HepG2 (cell line): ENCODE data around the gene PLD1. TPM values are rescaled to one million over a fixed set of nuclear protein-coding genes. Genes with fewer than 3 reads are reported as not detected.

Experiments
- AKAP8 ChIP-seq: sonication (generic); formaldehyde crosslinking; IDR thresholded peaks from 2 replicates; pipeline ENCODE4 v1.5.1; 2020; ENCODE audit warnings: mild to moderate bottlenecking, missing genetic modification reagents
- FLYWCH1 ChIP-seq: sonication (generic); formaldehyde crosslinking; IDR thresholded peaks from 2 replicates; pipeline ENCODE4 v1.8.1; 2023; ENCODE audit warnings: mild to moderate bottlenecking, missing genetic modification reagents
- HMG20B ChIP-seq: conservative IDR thresholded peaks from 2 replicates; pipeline ENCODE4 v1.6.1; 2016; ENCODE audit warnings: missing genetic modification reagents, missing compliant biosample characterization
- HNF4A ChIP-seq: sonication (generic); formaldehyde crosslinking; IDR thresholded peaks from 2 replicates; pipeline ENCODE4 v1.4.0; 2020; ENCODE audit warnings: missing genetic modification reagents
- HOXA5 ChIP-seq: sonication (generic); formaldehyde crosslinking; IDR thresholded peaks from 2 replicates; pipeline ENCODE4 v1.4.0; 2020; ENCODE audit warnings: missing genetic modification reagents
- JDP2 ChIP-seq: sonication (generic); formaldehyde crosslinking; IDR thresholded peaks from 2 replicates; pipeline ENCODE4 v1.8.1; 2022; ENCODE audit warnings: missing genetic modification reagents, borderline replicate concordance
- NCOA1 ChIP-seq: sonication (generic); formaldehyde crosslinking; IDR thresholded peaks from 2 replicates; pipeline ENCODE4 v1.9.0; 2021; ENCODE audit warnings: missing genetic modification reagents
- PPARG ChIP-seq: conservative IDR thresholded peaks from 2 replicates; pipeline ENCODE4 v1.6.1; 2016; ENCODE audit warnings: missing biosample characterization, missing genetic modification reagents
- STAT6 ChIP-seq: sonication (generic); formaldehyde crosslinking; IDR thresholded peaks from 2 replicates; pipeline ENCODE4 v1.4.0; 2020; ENCODE audit warnings: missing genetic modification reagents, mild to moderate bottlenecking, borderline replicate concordance
- TFDP2 ChIP-seq: sonication (generic); formaldehyde crosslinking; IDR thresholded peaks from 2 replicates; pipeline ENCODE4 v1.4.0; 2020; ENCODE audit warnings: missing genetic modification reagents
- WIZ ChIP-seq: sonication (generic); formaldehyde crosslinking; IDR thresholded peaks from 2 replicates; pipeline ENCODE4 v1.5.1; 2020; ENCODE audit warnings: mild to moderate bottlenecking, missing genetic modification reagents
- ZKSCAN1 ChIP-seq: fragments of 150-350 bp; IDR thresholded peaks from 2 replicates; pipeline ENCODE4 v1.6.1; 2014; ENCODE audit warnings: low read length
- ZNF253 ChIP-seq: sonication (generic); formaldehyde crosslinking; IDR thresholded peaks from 2 replicates; pipeline ENCODE4 v1.8.0; 2022; ENCODE audit warnings: mild to moderate bottlenecking, missing genetic modification reagents, borderline replicate concordance
- ZNF670 ChIP-seq: sonication (generic); formaldehyde crosslinking; IDR thresholded peaks from 2 replicates; pipeline ENCODE4 v1.8.0; 2022; ENCODE audit warnings: mild to moderate bottlenecking, missing genetic modification reagents, borderline replicate concordance
- ZNF720 ChIP-seq: sonication (generic); formaldehyde crosslinking; IDR thresholded peaks from 2 replicates; pipeline ENCODE4 v1.4.0; 2020; ENCODE audit warnings: missing genetic modification reagents
- polyA plus RNA-seq, 8 experiments: library from polyadenylated mRNA; depleted of rRNA in 3 of 8; stranded (reverse) in 7 of 8; unstranded in 1 of 8; fragments of >200 nt; fragmentation: Illumina TruSeq in 4 of 8; extraction: Trizol in 4 of 8; gene quantifications; 2 replicates each; pipeline versions ENCODE4 v1.2.1 to v1.2.3, GENCODE V29; 2011 to 2016; ENCODE audit warnings: low read depth in 4 of 8, missing spikeins in 1 of 8, mixed read lengths in 1 of 8; ENCODE audit not compliant: insufficient read depth in 1 of 8
- total RNA-seq, 5 experiments: library from RNA; depleted of rRNA; stranded (reverse); fragments of >200 nt; fragmentation: Illumina TruSeq; extraction: Trizol; gene quantifications; 2 replicates each; pipeline ENCODE4 v1.2.3, GENCODE V29; 2016; ENCODE audit warnings: low read depth in 1 of 5
- TF ChIP-seq, protein P1 (sequence below): sonication (generic); formaldehyde crosslinking; IDR thresholded peaks from 2 replicates; pipeline ENCODE4 v1.5.0; 2020; ENCODE audit warnings: missing genetic modification reagents
- TF ChIP-seq, protein P2 (sequence below): sonication (generic); formaldehyde crosslinking; IDR thresholded peaks from 2 replicates; pipeline ENCODE4 v1.4.0; 2020; ENCODE audit warnings: missing genetic modification reagents
- TF ChIP-seq, protein P3 (sequence below): IDR thresholded peaks from 2 replicates; pipeline ENCODE4 v1.4.0; 2020; ENCODE audit warnings: mild to moderate bottlenecking, missing genetic modification reagents
- TF ChIP-seq, protein P4 (sequence below): sonication (generic); formaldehyde crosslinking; IDR thresholded peaks from 2 replicates; pipeline ENCODE4 v1.4.0; 2020; ENCODE audit warnings: missing genetic modification reagents

The PLD1 gene
- total and polyA plus RNA-seq, 2 of the 13 experiments (the other 11 are each of a cell fraction or from before 2014, with no cell fraction given), result 27.1 to 59.4 TPM

DNA sequence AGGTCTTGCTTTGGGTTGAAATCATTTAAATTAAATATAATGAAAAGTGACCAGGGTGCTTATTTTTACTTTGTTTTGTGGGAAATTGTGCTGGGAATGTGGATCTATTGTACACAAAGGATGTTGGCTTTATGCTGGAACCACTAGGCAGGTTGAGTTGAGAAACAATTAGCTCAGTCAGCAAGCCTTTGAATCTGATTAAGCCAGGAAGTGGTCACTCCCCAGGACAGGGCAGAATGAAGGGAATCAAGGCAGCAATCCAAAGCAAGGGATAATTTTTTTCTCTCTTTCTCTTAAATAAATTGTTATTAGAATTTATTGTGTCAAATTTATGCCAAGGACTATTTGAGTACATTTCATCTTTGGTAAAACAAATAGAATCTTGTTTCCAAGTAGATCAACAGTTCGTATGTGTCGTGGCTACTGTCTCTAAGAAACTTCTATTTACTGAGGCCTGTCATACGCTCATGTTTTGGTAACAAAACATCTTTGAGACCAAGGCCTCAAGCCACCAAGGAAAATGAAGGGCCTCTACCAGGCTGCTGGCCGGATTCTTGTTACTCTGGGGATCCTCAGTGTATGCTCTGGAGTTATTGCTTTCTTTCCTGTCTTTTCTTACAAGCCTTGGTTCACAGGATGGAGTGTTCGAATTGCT, 32.7 kb upstream of the PLD1 start, which contains the start of gene TMEM212 (continued):
- TF ChIP-seq, protein P1, sequence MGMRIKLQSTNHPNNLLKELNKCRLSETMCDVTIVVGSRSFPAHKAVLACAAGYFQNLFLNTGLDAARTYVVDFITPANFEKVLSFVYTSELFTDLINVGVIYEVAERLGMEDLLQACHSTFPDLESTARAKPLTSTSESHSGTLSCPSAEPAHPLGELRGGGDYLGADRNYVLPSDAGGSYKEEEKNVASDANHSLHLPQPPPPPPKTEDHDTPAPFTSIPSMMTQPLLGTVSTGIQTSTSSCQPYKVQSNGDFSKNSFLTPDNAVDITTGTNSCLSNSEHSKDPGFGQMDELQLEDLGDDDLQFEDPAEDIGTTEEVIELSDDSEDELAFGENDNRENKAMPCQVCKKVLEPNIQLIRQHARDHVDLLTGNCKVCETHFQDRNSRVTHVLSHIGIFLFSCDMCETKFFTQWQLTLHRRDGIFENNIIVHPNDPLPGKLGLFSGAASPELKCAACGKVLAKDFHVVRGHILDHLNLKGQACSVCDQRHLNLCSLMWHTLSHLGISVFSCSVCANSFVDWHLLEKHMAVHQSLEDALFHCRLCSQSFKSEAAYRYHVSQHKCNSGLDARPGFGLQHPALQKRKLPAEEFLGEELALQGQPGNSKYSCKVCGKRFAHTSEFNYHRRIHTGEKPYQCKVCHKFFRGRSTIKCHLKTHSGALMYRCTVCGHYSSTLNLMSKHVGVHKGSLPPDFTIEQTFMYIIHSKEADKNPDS (CRISPR knock-in tag), result no peak
- 0 out of 2 replicates have a peak, but pooled peaks have one; percentile 12 for TF ChIP-seq HNF4A
- TF ChIP-seq, protein P2, sequence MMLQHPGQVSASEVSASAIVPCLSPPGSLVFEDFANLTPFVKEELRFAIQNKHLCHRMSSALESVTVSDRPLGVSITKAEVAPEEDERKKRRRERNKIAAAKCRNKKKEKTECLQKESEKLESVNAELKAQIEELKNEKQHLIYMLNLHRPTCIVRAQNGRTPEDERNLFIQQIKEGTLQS (CRISPR knock-in tag), result no peak
- no peak for TF ChIP-seq ZNF670 (CRISPR knock-in tag)
- TF ChIP-seq JDP2, result no peak
- no peak for TF ChIP-seq ZNF253 (CRISPR knock-in tag)
- no peak for TF ChIP-seq PPARG (CRISPR knock-in tag)
- no peak for TF ChIP-seq TFDP2 (CRISPR knock-in tag)
- TF ChIP-seq, protein P3, sequence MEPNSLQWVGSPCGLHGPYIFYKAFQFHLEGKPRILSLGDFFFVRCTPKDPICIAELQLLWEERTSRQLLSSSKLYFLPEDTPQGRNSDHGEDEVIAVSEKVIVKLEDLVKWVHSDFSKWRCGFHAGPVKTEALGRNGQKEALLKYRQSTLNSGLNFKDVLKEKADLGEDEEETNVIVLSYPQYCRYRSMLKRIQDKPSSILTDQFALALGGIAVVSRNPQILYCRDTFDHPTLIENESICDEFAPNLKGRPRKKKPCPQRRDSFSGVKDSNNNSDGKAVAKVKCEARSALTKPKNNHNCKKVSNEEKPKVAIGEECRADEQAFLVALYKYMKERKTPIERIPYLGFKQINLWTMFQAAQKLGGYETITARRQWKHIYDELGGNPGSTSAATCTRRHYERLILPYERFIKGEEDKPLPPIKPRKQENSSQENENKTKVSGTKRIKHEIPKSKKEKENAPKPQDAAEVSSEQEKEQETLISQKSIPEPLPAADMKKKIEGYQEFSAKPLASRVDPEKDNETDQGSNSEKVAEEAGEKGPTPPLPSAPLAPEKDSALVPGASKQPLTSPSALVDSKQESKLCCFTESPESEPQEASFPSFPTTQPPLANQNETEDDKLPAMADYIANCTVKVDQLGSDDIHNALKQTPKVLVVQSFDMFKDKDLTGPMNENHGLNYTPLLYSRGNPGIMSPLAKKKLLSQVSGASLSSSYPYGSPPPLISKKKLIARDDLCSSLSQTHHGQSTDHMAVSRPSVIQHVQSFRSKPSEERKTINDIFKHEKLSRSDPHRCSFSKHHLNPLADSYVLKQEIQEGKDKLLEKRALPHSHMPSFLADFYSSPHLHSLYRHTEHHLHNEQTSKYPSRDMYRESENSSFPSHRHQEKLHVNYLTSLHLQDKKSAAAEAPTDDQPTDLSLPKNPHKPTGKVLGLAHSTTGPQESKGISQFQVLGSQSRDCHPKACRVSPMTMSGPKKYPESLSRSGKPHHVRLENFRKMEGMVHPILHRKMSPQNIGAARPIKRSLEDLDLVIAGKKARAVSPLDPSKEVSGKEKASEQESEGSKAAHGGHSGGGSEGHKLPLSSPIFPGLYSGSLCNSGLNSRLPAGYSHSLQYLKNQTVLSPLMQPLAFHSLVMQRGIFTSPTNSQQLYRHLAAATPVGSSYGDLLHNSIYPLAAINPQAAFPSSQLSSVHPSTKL (CRISPR knock-in tag), result peak; percentile 77
- TF ChIP-seq AKAP8 (CRISPR knock-in tag), result no peak
- TF ChIP-seq, protein P4, sequence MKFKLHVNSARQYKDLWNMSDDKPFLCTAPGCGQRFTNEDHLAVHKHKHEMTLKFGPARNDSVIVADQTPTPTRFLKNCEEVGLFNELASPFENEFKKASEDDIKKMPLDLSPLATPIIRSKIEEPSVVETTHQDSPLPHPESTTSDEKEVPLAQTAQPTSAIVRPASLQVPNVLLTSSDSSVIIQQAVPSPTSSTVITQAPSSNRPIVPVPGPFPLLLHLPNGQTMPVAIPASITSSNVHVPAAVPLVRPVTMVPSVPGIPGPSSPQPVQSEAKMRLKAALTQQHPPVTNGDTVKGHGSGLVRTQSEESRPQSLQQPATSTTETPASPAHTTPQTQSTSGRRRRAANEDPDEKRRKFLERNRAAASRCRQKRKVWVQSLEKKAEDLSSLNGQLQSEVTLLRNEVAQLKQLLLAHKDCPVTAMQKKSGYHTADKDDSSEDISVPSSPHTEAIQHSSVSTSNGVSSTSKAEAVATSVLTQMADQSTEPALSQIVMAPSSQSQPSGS (CRISPR knock-in tag), result no peak
- no peak for TF ChIP-seq FLYWCH1 (CRISPR knock-in tag)
- TF ChIP-seq ZNF720 (CRISPR knock-in tag), result no peak
- TF ChIP-seq ZKSCAN1, result no peak
- no peak; the same call in 1 of the 2 replicates for TF ChIP-seq STAT6 (CRISPR knock-in tag)
- TF ChIP-seq NCOA1, result no peak
- TF ChIP-seq WIZ (CRISPR knock-in tag), result no peak
- no peak for TF ChIP-seq HMG20B (CRISPR knock-in tag)
- no peak for TF ChIP-seq HOXA5
